Measurements from ENCODE around the gene COBL.

Gene COBL

DNA sequence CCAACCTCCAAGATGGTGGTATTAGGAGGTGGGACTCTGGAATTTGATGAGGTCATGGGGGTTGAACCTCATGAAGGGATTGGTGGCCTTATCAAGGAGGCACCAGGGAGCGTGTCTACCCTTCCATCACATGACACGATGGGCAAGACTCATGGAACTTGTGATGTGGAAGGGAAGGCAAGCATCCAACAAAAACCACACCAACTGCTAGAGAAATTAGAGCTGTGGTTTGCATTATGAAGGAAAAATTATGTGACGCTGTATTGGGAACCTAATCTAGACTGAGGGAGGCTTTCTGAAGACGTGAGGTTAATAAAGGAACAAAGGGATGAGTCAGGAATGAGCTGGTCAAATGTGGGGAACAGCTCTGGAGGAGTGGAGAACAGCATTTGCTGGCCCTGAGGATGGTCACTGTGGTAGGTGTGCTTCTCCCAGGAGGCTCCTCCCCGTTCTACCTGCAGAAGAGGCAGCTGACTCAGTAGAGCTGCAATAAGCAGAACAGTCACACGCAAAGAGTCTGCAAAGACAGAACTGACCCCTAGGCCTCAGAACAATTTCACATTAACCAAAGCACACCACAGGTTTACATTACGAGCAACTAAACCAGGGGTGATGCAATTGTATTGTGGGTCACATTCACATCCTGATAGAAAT, 297.3 kb downstream of the COBL start:
- H3K4me3 ChIP-seq (ENCODE audit: low read depth, low read length), result no peak overlapping the region
- TF ChIP-seq, protein P1, sequence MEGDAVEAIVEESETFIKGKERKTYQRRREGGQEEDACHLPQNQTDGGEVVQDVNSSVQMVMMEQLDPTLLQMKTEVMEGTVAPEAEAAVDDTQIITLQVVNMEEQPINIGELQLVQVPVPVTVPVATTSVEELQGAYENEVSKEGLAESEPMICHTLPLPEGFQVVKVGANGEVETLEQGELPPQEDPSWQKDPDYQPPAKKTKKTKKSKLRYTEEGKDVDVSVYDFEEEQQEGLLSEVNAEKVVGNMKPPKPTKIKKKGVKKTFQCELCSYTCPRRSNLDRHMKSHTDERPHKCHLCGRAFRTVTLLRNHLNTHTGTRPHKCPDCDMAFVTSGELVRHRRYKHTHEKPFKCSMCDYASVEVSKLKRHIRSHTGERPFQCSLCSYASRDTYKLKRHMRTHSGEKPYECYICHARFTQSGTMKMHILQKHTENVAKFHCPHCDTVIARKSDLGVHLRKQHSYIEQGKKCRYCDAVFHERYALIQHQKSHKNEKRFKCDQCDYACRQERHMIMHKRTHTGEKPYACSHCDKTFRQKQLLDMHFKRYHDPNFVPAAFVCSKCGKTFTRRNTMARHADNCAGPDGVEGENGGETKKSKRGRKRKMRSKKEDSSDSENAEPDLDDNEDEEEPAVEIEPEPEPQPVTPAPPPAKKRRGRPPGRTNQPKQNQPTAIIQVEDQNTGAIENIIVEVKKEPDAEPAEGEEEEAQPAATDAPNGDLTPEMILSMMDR (IDR thresholded peaks at IDR 0.05; ENCODE audit: insufficient read depth, low read depth, low read length, missing control alignments), result no peak
- no peak for DNase-seq (ENCODE audit: low read depth)

DNA sequence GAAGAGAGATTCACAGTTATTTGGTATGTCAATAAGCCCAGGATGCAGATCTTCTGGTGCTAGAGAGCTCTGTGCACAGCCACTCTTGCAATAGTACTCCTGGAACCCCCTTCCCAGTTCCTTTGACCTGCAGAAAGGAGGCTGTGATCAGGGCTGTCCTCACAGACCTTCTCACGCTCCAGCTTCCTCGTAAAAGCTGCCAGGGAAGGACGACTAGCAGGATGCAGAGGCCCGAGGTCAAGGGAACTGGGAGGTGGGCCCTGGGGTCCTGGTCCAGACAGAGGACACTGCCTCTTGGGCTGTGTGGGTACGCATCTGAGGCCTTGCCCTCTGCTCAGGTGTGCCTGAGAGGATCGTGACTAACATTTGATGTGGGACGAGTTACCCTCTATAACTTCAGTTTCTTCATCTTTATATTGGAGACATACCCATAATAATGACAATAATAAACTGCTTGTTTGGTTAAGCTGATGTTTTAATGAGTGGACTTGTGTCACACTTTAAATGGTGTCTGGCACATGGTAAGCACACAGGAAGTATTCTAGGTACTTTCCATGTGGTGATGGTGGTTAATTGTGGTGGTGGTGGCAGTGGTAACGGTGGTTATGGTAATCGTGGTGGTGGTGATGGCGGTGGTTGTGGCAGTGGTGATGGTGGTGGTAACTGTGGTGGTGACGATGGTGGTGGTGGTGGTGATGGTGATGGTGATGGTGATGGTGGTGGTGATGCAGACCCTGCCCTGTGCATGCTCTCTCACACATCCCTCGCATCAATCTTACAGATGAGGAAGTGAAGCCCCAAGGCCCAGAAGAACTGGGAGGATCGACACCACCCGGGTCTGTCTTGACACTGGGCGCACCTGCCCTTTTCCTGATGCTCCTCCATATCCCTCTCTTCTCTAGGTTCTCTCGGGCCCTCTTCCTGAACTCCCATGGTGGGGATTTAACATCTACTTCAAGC, 298.8 kb downstream of the COBL start:
- H3K4me3 ChIP-seq (ENCODE audit: low read depth, low read length), result no peak overlapping the region
- DNase-seq (ENCODE audit: low read depth), result no peak
- TF ChIP-seq, protein P1 (IDR thresholded peaks at IDR 0.05; ENCODE audit: insufficient read depth, low read depth, low read length, missing control alignments), result no peak

DNA sequence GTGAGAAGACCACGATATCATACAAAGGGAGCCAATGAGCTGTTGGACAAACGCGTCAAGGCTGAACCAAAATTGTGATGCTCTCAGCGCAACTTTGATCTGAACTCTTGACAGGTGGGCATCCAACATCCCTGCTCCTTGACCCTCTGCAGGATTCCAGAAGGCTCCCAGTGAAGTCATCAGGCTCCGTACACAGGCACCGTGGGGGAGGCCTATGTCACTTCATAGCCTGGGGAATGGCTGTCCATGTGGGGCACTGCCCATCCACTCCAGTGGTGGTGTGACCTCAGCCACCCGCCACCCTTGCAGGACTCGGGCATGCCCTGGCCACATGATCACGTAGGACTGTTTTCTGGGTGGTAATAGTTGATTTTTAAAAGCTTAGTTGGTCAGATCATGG, 300.1 kb downstream of the COBL start:
- no peak for DNase-seq (ENCODE audit: low read depth)
- no peak overlapping the region for H3K4me3 ChIP-seq (ENCODE audit: low read depth, low read length)
- TF ChIP-seq, protein P1 (IDR thresholded peaks at IDR 0.05; ENCODE audit: insufficient read depth, low read depth, low read length, missing control alignments), result no peak

DNA sequence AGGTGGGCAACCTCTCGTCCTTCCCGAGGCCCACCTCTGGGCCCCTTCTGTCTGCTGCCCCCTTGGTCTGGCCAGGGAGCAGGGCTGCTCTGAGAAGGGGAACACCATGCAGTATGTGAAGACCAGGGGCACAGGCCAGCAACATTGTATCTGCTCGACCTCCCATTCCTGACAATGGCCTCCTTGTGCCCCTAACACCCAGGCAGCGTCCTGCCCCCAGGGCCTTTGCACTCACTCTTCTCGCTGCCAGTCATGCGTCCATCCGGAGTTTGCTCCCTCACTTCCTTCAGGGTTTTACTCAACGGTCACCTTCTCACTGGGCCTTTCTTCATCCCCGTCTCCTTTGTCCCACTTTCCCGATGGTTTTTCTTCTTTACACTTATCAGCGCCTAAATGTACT, 301.0 kb downstream of the COBL start:
- no peak overlapping the region for H3K4me3 ChIP-seq (ENCODE audit: low read depth, low read length)
- no peak for DNase-seq (ENCODE audit: low read depth)
- TF ChIP-seq, protein P1 (IDR thresholded peaks at IDR 0.05; ENCODE audit: insufficient read depth, low read depth, low read length, missing control alignments), result no peak

DNA sequence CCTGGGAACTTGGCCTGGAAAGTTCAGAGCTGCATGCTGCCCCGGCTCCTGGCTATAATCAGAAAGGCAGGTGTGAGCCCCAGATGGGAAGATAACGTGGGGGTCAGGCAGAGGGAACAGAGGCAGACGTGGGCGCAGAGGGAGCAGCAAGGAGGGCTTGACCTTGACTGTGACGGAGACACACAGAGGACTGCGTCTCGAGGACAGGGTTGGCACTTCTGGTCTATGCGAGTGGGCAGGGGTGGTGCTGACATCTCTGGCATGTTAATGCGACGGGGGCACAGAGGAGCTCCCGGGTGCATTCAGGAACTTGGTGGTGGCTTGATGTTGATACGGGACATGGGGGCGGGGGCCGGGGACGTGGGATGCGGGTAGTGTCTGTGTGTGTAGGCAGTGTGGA, 301.8 kb downstream of the COBL start:
- DNase-seq (ENCODE audit: low read depth), result no peak
- H3K4me3 ChIP-seq (ENCODE audit: low read depth, low read length), result no peak overlapping the region
- TF ChIP-seq, protein P1 (IDR thresholded peaks at IDR 0.05; ENCODE audit: insufficient read depth, low read depth, low read length, missing control alignments), result no peak

DNA sequence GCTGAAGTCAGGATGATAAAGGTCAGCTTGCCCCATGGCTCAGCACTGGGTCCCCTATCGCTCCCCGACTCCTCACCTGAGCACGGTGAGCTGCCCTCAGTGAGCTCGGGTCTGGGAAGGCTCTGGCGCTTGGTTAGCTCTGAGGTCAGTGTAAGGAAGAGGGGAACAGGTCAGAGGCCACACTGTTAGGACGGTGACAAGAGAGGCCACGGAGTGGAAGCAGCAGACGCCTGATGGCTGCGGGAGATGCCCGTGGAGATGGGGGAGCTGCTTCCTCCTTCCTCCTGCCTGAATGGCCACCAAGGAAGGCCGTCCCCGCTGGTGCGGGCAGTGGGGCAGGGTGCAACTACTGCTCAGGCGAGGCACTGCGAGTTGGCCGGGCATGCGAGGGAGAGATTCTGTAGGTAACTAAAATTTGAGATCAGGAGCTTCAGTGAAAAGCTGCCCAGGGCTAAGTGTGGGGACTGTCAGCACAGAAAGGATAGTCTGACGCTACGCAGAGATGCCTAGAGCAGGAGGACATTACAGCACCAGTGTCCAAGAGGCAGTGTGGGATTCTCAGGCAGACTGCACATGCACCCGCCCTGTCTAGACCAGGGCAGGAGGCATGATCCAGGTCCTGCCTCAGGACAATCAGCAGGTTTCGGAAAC, 302.6 kb downstream of the COBL start:
- DNase-seq (ENCODE audit: low read depth), result no peak
- TF ChIP-seq, protein P1 (IDR thresholded peaks at IDR 0.05; ENCODE audit: insufficient read depth, low read depth, low read length, missing control alignments), result no peak
- no peak overlapping the region for H3K4me3 ChIP-seq (ENCODE audit: low read depth, low read length)
